ENCODE results near the gene IFNE. TPM values are rescaled to one million over a fixed set of nuclear protein-coding genes. Genes with fewer than 3 reads are reported as not detected.

IFNE gene, protein sequence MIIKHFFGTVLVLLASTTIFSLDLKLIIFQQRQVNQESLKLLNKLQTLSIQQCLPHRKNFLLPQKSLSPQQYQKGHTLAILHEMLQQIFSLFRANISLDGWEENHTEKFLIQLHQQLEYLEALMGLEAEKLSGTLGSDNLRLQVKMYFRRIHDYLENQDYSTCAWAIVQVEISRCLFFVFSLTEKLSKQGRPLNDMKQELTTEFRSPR
- 2.9 and 3.6 TPM in 2 replicates for total RNA-seq

DNA sequence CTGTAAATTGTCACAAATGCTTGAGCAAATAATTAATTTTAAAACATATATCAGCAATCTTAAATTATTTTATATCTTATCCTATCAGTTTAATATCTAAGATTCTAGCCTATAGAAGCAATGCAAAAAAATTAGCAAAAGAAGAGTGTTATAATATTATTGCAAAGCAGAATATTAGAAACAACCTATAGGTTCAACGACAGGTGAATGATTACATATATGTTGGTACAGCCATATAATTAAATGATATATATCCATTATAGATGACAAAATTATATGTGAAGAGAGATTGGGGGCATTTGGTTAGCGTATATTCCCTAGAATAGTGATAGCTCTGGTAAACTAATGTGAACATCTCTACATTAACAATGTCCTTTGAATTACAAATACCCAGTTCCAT lies at the start of gene IFNE:
IFNE (minus strand) TSS at position 101 of the 400 bp plus-strand sequence. CDS start 619 bp downstream, outside the sequence.
- no peak for DNase-seq (ENCODE audit: insufficient read length, low spot score, missing footprints)
- TF ChIP-seq, protein P1, sequence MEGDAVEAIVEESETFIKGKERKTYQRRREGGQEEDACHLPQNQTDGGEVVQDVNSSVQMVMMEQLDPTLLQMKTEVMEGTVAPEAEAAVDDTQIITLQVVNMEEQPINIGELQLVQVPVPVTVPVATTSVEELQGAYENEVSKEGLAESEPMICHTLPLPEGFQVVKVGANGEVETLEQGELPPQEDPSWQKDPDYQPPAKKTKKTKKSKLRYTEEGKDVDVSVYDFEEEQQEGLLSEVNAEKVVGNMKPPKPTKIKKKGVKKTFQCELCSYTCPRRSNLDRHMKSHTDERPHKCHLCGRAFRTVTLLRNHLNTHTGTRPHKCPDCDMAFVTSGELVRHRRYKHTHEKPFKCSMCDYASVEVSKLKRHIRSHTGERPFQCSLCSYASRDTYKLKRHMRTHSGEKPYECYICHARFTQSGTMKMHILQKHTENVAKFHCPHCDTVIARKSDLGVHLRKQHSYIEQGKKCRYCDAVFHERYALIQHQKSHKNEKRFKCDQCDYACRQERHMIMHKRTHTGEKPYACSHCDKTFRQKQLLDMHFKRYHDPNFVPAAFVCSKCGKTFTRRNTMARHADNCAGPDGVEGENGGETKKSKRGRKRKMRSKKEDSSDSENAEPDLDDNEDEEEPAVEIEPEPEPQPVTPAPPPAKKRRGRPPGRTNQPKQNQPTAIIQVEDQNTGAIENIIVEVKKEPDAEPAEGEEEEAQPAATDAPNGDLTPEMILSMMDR (IDR thresholded peaks at IDR 0.05; ENCODE audit: extremely low read depth, low read depth, low read length) = no peak
- Histone ChIP-seq H4K20me1 (ENCODE audit: insufficient read depth, low read length) (no peaks in the 10 kb centered on the region), H3K27me3 (ENCODE audit: insufficient read depth, low read length) (no peaks in the 10 kb centered on the region), H3K4me1 (ENCODE audit: insufficient read depth, low read length) (peaks cover 3% of the 10 kb centered on the region), H3K4me2 (ENCODE audit: insufficient read depth, low read length) (no peak within 1 kb of the TSS), H3K9me3 (ENCODE audit: low read depth, low read length) (no peaks in the 10 kb centered on the region), H2AFZ (ENCODE audit: low read length) (no peak within 1 kb of the TSS), H3K4me3 (ENCODE audit: insufficient read depth, low read length) (no peak within 1 kb of the TSS), H3K79me2 (ENCODE audit: insufficient read depth, low read length) (peaks cover 2% of the 10 kb centered on the region), H3K27ac (ENCODE audit: low read depth, low read length) (no peak within 1 kb of the TSS), H3K36me3 (ENCODE audit: insufficient read depth, low read length) (peaks cover 30% of the 10 kb centered on the region)

DNA sequence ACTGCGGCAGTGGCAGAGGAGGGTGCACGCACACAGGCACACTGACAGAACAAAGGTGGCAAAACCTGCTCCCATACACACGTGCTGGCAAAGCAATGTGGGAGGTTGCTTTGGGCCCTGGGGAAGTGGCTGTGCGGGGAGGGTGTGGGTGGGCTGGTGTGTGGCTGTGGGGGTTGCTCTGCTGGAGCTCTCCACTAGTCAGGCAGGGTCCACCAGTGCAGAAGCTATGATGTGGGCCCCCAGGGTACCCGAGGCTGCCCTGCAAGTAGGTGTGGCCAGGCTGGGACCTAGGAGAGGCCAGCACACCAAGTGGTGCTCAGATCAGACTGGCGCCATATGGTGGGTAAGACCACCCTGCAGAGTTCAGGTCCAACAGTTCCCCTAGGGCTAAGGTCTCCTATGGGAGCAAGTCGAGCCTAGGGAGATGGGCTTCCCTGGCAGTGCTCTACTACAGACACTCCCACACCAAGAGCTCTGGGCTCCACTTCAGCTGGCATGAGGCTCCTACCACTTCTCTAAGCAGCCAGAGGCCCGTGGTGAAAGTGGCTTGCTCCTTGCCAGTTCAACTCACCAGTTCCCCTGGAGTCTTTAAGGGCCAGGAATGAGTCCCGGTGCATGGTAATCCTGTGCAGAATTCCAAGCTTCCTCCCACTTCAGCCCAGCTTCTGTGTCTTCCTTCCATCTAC lies 46.2 kb upstream of the IFNE start:
- TF ChIP-seq, protein P1 (IDR thresholded peaks at IDR 0.05; ENCODE audit: extremely low read depth, low read depth, low read length) = no peak
- H3K36me3 ChIP-seq (ENCODE audit: insufficient read depth, low read length) = peaks cover 82% of the 10 kb centered on the region
- no peaks in the 10 kb centered on the region for H3K9me3 ChIP-seq (ENCODE audit: low read depth, low read length)
- no peak overlapping the region for H3K4me3 ChIP-seq (ENCODE audit: insufficient read depth, low read length)
- no peak overlapping the region for H2AFZ ChIP-seq (ENCODE audit: low read length)
- no peak overlapping the region for H3K27ac ChIP-seq (ENCODE audit: low read depth, low read length)
- H3K4me1 ChIP-seq (ENCODE audit: insufficient read depth, low read length) = peaks cover 7% of the 10 kb centered on the region
- H4K20me1 ChIP-seq (ENCODE audit: insufficient read depth, low read length) = peaks cover 17% of the 10 kb centered on the region
- DNase-seq (ENCODE audit: insufficient read length, low spot score, missing footprints) = no peak
- no peaks in the 10 kb centered on the region for H3K27me3 ChIP-seq (ENCODE audit: insufficient read depth, low read length)
- H3K79me2 ChIP-seq (ENCODE audit: insufficient read depth, low read length) = peaks cover 100% of the 10 kb centered on the region
- no peak overlapping the region for H3K4me2 ChIP-seq (ENCODE audit: insufficient read depth, low read length)

GRCh38 chr9:21527579-21527978 lies 45.5 kb upstream of the IFNE start:
- Histone ChIP-seq H3K27ac (ENCODE audit: low read depth, low read length) (no peak overlapping the region), H2AFZ (ENCODE audit: low read length) (no peak overlapping the region), H3K36me3 (ENCODE audit: insufficient read depth, low read length) (peaks cover 75% of the 10 kb centered on the region), H3K9me3 (ENCODE audit: low read depth, low read length) (no peaks in the 10 kb centered on the region), H4K20me1 (ENCODE audit: insufficient read depth, low read length) (peaks cover 12% of the 10 kb centered on the region), H3K79me2 (ENCODE audit: insufficient read depth, low read length) (peaks cover 100% of the 10 kb centered on the region), H3K4me3 (ENCODE audit: insufficient read depth, low read length) (no peak overlapping the region), H3K4me1 (ENCODE audit: insufficient read depth, low read length) (peaks cover 7% of the 10 kb centered on the region), H3K27me3 (ENCODE audit: insufficient read depth, low read length) (no peaks in the 10 kb centered on the region), H3K4me2 (ENCODE audit: insufficient read depth, low read length) (no peak overlapping the region)
- TF ChIP-seq, protein P1 (IDR thresholded peaks at IDR 0.05; ENCODE audit: extremely low read depth, low read depth, low read length) = no peak
- no peak for DNase-seq (ENCODE audit: insufficient read length, low spot score, missing footprints)

GRCh38 chr9:21525174-21525573 lies 43.1 kb upstream of the IFNE start:
- no peak overlapping the region for H2AFZ ChIP-seq (ENCODE audit: low read length)
- peaks cover 12% of the 10 kb centered on the region for H4K20me1 ChIP-seq (ENCODE audit: insufficient read depth, low read length)

More at GRCh38 chr9:21525174-21525573, 43.1 kb upstream of the IFNE start:
- H3K4me3 ChIP-seq (ENCODE audit: insufficient read depth, low read length) = no peak overlapping the region
- H3K36me3 ChIP-seq (ENCODE audit: insufficient read depth, low read length) = peaks cover 58% of the 10 kb centered on the region
- no peak overlapping the region for H3K4me2 ChIP-seq (ENCODE audit: insufficient read depth, low read length)
- DNase-seq (ENCODE audit: insufficient read length, low spot score, missing footprints) = no peak
- peaks cover 100% of the 10 kb centered on the region for H3K79me2 ChIP-seq (ENCODE audit: insufficient read depth, low read length)
- H3K9me3 ChIP-seq (ENCODE audit: low read depth, low read length) = no peaks in the 10 kb centered on the region
- H3K27ac ChIP-seq (ENCODE audit: low read depth, low read length) = no peak overlapping the region
- TF ChIP-seq, protein P1 (IDR thresholded peaks at IDR 0.05; ENCODE audit: extremely low read depth, low read depth, low read length) = no peak
- H3K4me1 ChIP-seq (ENCODE audit: insufficient read depth, low read length) = no peaks in the 10 kb centered on the region
- no peaks in the 10 kb centered on the region for H3K27me3 ChIP-seq (ENCODE audit: insufficient read depth, low read length)

All from osteoblast (primary cell).